Retina (tissue), 1 donor: ENCODE data around the gene RAB36.

Source experiments
- DNase-seq: peaks from one replicate; pipeline ENCODE4 v3.0.0-alpha.2; 2016

Gene RAB36

GRCh38 chr22:23144932-23145877 is at the start of gene RAB36:
TSS of gene RAB36 (plus strand) at chr22:23145477. CDS start at chr22:23146617, 1,140 bp downstream.
- DNase-seq, result peak; percentile 97

GRCh38 chr22:23095733-23096342 is 49.4 kb upstream of the RAB36 start:
- DNase-seq, result no peak

GRCh38 chr22:23097412-23098229 is 47.7 kb upstream of the RAB36 start:
- no peak for DNase-seq

GRCh38 chr22:23098230-23098705 is 47.0 kb upstream of the RAB36 start:
- DNase-seq, result no peak

- DNase-seq, result no peak
Measured at GRCh38 chr22:23098718-23099530, 46.4 kb upstream of the RAB36 start.

GRCh38 chr22:23099531-23099804 is 45.8 kb upstream of the RAB36 start:
- DNase-seq, result no peak

GRCh38 chr22:23100124-23100801 is 45.0 kb upstream of the RAB36 start:
- DNase-seq, result no peak

- DNase-seq, result no peak
Measured at GRCh38 chr22:23101524-23101923, 43.8 kb upstream of the RAB36 start.

- no peak for DNase-seq
Measured at GRCh38 chr22:23102002-23102655, 43.1 kb upstream of the RAB36 start.

- DNase-seq, result no peak
Measured at GRCh38 chr22:23102776-23103175, 42.5 kb upstream of the RAB36 start.

GRCh38 chr22:23103199-23103954 is 41.9 kb upstream of the RAB36 start:
- DNase-seq, result no peak

GRCh38 chr22:23104187-23104971 is 40.9 kb upstream of the RAB36 start:
- no peak for DNase-seq

- no peak for DNase-seq
Measured at GRCh38 chr22:23105304-23105703, 40.0 kb upstream of the RAB36 start.

- DNase-seq, result no peak
Measured at GRCh38 chr22:23105919-23106318, 39.4 kb upstream of the RAB36 start.

- DNase-seq, result no peak
Measured at GRCh38 chr22:23106344-23106743, 38.9 kb upstream of the RAB36 start.

- DNase-seq, result no peak
Measured at GRCh38 chr22:23106906-23107367, 38.3 kb upstream of the RAB36 start.

GRCh38 chr22:23107487-23108248 is 37.6 kb upstream of the RAB36 start:
- DNase-seq, result no peak

- DNase-seq, result no peak
Measured at GRCh38 chr22:23108249-23109078, 36.8 kb upstream of the RAB36 start.
